Bone marrow (tissue), 2 donors: ENCODE results near the gene ZBTB7B.
"Not testable (repeated sequence)": the region's sequence is repeated elsewhere in the genome, so short reads cannot be mapped to it uniquely, and the experiment has no call there.

ENCODE experiments used
- DNase-seq, 2 donors: peaks; one replicate each; lab custom pipeline; 2025; lab: John Stamatoyannopoulos, UW

Gene ZBTB7B

DNA sequence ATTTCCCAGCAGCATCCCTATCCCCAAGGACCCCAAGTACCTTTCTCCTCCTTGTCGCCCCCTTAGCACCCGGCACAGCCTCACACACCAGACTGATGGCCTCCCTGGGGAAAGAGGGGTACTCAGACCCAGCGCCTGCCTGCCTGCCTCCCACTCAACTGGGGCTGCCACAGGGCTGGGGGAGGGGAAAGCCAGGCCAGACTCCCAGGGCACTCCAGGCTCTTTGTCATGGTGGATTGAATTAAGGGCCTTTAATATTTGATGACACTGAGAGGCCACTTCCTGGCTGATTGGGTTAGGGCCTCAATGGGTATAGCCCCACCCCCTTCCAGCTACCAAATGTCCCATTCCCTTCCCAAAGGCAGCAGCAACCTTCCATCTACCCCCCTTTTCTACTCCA is 33.9 kb upstream of the ZBTB7B start:
- DNase-seq: no peak

DNA sequence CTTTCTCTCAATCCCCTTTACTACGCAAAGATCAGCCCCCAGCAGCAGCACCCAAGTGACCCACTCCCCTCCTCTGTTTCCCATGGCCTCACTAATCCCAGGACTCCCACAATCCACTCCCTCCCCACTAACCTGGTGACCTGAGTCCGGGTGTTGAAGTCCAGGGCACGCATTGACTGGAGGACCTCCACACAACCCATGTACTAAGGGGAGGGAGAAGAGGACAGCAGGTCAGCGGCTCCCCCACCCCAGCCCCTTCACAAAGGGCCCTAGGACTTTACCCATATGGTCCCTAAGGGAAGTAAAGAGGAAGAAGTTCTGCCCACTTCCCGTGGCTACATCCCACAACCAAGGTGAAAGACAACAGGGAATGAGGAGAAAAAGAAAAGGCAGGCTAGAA is 33.4 kb upstream of the ZBTB7B start:
- no peak for DNase-seq

DNA sequence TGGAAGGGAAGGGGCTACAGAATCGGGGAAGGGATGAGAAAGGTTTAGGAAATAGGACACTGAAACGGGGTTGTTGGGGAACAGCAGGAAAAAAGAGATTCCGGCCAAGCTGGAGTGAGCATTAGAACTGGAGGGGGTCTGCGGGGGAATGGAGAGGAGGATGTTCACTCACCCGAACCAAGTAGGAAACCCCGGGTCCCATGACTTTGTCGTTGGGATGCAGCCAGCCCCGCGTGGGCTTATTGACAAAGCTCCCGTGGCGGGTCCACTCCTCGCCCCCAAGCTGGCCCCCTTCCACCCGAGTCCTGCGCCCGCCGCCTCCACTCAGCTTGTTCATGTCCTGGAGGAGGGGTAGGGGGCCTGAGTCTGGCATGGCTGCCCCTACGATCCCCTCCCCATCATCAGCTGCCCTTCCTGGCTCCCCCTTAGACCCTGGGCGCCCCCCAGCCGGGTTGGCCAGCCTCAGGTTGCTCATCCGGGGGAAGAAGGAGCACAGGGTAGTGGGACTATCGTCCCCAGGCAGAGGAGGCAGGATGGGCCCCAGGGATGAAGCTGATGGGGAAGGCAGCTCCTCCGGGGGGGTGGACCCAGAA is 32.6 kb upstream of the ZBTB7B start:
- DNase-seq: no peak

DNA sequence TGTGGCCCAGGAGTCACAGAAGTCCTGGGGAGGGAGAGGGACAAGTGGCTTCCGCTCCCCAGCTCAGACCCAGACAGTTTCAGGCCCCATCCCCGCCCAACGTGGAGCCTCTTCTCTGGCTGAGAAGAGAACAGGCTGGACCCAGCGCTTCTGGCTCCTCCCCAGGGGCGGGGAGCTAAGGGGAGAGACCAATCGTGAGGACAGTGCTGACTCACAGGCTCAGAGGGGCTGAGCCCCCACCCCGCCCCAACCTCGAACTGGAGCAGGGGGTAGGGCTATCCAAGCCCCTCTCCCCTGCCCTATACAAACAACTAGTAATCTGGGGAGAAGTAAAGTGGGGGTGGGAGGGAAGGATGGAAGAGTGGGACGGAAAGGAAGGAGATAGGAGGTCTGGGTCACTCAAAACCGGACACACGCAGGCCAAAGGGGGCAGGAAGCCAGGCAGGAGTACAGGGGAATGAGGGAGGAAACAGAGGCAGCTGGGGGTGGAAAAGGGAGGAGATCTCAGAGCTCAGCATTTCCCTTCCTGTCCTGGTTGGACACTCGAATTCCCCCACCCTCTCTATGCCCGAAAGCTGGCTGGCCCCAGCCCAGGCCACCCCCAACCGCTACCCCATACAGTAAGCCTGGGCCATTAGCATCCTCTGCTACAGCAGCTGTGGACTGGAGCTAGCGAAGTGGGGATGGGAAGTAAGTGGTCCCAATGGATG is 31.8 kb upstream of the ZBTB7B start, which contains the start of gene SHC1:
Gene SHC1, minus strand, starts transcription at position 117 of the 710 bp plus-strand sequence. CDS start 221 bp downstream, outside the sequence.
- peak in 1 of 2 donors; percentile 27 for DNase-seq

DNA sequence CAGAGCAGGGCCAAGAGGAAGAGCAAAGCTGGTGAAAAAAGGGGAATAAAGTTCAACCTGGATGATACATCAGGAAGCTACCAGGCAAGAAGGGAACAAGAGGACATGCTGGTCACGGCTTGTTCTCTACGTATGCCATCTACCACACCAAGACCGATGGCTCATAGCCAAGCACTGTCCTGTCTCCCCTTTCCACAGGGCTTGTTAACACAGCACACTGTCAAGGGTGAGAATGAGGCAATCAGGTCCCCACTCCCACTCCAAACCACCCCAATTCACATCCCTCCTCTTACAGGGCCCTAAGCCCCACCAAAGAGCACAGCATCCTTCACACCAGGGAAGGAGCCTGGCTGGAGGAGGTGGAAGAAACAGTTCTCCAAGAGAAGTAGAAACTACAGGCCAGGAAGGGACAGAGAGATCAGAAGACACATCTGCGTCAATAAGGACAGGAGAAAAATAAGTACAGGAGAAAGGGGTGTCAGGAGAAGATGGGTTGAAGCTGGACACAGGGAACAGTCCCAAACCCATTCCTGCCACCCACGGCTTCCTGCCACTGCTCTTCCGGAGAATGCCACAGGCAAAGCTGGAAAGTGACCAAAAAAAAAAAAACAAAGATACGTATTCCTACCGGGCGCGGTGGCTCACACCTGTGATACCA is 31.1 kb upstream of the ZBTB7B start:
- DNase-seq: no peak

DNA sequence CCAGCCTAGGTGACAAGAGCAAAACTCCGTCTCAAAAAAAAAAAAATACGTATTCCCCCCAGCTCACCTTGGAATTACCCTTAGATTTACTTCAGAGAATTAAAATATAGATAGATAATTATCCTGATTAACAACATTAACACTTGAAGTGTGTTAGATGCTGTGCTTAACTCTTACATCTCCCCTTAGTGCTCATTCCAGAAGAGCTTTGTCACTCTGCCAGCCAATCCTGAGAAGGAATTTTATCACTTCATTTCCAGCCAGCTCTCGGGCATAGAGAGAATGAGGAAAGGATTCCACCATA is 30.4 kb upstream of the ZBTB7B start:
- DNase-seq: no peak

DNA sequence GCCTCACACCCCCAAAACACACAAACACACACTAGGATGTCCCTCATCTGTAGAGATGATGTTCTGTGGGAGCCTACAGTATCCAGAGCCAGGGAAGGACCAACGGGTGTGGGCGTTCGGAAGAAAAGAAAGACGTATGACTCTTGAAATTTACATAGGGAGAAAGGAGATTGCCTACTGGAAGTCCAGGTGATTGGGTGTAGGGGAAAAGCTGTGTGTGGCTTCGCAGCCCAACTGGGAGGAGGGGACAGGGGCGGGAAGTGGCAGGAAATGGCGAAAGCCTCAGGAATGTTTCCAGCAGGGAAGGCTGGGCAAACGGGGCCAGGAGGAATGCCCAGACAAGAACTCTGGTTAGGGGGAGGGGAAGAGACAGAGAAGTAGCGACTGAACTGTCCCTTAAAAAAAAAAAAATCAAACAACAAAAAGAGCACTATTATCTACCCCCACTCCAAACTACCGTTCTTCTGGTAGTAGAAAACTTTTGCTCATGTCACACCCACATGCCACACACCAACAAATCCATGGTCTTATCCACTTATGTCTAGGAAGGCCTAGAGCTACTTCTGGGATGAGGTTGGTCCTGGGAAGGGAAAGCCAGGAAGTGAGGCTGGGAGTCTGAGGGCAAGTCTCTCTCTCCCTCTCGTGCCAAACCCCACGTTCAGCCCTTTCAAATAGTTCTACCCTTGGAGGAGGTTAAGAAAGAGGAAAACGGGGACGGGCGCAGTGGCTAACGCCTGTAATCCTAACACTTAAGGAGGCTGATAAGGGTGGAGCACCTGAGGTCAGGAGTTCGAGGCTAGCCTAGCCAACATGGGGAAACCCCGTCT is 29.9 kb upstream of the ZBTB7B start:
- no peak for DNase-seq

DNA sequence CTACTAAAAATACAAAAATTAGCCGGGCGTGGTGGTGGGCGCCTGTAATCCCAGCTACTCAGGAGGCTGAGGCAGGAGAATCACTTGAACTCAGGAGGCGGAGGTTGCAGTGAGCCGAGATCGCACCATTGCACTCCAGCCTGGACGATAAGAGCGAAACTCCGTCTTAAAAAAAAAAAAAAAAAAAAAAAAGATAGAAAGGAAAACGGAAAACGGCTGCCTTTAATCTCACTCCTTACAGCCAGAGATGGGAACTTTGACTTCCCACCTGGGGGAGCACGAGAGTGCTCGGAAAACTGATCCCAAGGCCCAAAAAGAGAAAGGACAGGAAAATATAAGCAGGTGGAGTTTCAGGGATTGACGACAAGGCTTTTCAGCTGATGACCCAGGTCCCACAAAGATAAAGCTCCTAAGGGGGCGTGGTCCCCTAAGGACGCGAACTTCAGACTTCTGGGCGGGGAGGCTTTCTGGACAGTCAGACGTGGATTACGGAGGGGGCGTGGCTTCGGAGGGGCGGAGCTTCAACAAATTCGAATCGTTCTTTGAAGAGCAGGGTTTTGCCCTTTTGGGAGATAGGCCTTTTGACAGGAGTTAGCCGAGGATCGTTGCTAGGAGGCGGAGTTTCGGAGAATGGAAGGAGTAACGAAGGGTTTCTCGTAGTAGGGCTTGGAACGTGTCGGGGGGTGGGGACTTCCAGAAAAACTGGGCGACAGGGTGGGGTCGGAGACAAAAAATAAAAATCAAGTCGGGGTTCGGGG is 29.1 kb upstream of the ZBTB7B start:
- DNase-seq: peak; percentile 87 to 89

DNA sequence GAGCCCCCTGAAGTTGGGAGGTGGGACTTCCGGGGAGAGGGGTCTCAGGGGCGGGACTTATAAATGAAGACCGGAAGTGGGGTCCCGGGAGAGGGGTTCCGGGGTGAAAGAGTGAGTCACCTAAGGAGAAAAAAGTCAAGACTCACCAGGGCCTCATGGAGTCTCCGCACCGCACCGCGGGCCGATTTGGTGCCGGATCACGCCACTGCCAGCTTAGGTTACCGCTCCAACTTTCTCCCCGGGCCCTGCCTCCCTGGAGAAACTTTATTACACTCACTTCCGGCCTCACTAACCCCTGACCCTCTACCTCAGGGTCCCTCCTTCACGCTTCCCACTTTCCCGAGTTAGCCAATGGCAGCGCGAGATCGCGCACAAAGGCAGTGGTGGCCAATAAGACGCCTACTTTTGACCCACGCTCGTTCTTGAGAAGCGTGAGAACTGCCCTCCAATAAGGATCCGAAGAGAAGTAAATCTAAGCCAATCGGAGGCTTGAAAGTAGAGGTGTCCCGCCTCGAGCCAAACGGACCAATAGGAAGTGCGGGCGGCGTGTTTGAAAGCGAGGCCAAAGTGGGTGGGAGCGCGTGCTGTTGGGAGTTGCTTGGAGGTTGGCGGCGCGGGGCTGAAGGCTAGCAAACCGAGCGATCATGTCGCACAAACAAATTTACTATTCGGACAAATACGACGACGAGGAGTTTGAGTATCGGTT is 28.3 kb upstream of the ZBTB7B start, which contains the start of gene CKS1B:
Gene CKS1B, plus strand, starts transcription at position 580 of the 706 bp plus-strand sequence. Its CDS starts 65 bp downstream, at position 645.
- peak; percentile 97 to 100 for DNase-seq

DNA sequence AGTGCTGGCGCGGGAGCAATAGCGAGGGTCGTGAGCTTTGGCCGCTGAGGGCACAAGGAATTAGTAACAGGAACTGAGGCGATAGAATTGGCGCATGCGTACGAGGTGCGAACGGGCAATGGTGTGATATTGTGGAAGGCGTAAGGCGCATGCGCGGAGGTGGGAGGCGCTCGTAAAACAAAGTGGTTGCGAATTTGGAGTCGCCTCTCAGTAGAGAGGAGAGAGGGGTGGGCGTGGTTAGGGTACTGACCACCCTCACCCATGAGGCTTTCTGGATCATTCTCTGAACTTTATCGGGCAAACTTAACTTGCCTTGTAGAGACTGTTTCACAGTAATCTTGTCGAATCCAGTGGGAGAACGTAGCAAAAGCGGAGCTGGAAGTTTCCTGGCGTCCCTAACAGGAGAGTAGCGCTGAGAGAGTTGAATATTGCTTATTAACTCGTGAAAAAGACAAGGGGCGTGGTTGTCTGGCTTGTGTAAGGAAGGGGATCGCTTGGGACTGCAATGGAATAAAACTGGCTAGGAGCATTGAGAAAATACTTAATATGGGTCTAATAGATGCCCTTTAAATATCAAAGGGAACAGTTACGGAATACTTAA is 27.7 kb upstream of the ZBTB7B start:
- peak in 1 of 2 donors; percentile 96 for DNase-seq

DNA sequence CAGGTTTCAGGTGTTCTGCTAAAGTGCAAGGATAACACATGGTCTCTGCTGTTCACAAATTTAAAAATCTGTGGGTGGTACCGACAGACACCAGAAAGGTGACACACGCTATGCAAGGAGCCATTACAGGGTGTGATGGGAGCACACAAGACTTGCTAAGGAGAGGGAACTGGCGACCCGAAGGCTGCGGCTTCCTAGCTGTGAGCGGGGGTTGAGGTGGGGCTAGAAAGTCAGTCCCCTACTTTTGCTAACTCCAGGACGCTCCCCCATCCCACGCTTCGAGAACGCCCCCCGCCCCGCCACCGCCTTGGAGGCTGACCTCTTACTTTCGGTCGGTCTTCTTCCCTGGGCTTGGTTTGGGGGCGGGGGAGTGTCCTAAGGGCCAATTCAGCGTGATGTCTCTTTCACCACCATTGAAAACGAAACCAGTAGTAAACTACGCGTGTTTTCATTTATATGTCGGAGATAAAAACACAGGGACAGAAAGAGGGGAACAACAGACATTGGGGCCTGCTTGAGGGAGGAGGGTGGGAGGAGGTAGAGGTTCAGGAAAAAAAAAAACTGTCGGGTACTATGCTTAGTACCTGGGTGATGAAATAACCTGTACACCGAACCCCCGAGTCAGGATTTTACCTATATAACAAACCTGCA is 27.1 kb upstream of the ZBTB7B start:
- DNase-seq: peak; percentile 34 to 41

DNA sequence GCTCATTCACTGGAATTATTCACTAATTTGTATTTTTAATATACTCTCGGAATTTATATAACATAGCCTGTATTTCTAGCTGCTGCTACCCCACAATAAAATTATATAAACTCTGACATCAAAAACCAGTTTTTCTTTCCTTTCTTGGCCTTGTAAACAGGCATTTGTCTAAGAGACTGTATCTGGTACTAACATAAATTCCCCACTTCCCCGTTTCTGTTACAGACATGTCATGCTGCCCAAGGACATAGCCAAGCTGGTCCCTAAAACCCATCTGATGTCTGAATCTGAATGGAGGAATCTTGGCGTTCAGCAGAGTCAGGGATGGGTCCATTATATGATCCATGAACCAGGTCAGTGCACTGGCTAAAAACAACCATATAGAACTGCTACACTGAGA is 24.8 kb upstream of the ZBTB7B start:
- DNase-seq: not testable (repeated sequence)

DNA sequence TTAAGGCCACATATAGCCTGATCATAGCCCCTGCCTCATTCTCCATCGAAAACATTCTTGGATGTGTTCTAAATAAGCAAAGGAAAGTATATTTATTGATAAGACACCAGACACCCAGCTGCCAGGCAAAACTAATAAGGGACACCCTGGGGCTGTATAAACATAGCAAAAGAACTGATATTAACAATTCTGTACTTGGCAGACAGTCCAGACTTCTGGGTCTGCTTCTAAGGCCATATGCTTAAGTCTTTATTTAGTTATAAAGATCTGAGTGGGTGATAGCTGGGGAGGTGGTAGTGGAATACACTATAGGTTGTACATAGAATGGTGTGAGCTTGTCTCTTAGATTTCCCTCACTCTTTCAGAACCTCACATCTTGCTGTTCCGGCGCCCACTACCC is 24.2 kb upstream of the ZBTB7B start:
- no peak for DNase-seq

DNA sequence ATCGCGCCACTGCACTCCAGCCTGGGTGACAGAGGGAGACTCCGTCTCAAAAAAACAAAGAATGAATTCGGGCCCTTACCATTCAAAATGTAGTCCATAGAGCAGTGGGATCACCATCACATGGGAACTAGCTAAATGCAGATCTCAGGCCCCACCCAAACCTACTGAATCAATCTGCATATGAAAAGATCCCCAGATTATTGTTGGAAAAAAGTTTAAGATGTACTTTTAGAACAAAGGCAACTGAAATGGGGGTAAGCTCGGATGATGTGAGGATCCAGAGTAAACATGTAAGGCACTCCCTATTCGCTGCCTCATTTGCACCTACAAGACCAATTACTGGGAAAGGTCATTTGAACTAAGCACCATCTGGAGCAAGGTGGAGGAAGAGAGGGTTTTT is 20.3 kb upstream of the ZBTB7B start:
- no peak for DNase-seq

DNA sequence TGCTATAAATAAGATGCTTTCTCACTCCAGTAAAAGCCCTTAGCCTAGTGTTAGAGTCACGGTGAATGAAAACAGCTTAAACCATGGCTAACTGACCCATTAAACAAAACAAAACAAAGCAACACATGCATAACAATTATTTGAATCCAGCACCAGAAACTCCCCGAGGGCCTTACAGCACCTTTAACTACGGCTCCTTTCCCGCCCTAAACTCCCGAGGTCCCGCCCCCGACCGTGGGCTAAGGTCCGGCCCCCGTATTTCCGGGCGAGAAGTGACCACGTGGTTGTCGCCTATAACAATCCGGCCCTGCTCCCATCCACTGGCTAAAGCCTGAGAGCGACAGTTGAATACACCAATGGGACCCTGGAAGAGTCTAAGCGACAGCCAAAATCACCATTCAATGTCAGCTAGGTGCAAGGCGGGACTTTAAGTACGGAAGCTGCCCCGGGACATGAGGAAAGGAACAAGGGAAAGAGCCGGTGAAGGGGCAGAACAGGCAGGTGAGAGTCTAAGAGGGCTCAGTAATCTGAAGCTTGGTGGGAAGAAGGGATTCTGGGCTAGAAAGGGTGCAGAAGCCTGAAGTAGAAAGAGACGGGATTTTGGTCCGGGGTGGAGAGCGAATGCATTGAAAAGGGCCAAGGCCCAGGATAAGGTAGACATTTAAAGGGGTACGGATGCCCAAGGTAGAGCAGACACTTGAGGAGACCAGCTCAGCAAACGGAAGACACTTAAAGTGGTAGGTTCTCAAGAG is 19.5 kb upstream of the ZBTB7B start, which contains the start of gene FLAD1:
Gene FLAD1, plus strand, starts transcription at position 448 of the 752 bp plus-strand sequence. CDS start 351 bp downstream, outside the sequence.
- DNase-seq: peak; percentile 66 to 99

DNA sequence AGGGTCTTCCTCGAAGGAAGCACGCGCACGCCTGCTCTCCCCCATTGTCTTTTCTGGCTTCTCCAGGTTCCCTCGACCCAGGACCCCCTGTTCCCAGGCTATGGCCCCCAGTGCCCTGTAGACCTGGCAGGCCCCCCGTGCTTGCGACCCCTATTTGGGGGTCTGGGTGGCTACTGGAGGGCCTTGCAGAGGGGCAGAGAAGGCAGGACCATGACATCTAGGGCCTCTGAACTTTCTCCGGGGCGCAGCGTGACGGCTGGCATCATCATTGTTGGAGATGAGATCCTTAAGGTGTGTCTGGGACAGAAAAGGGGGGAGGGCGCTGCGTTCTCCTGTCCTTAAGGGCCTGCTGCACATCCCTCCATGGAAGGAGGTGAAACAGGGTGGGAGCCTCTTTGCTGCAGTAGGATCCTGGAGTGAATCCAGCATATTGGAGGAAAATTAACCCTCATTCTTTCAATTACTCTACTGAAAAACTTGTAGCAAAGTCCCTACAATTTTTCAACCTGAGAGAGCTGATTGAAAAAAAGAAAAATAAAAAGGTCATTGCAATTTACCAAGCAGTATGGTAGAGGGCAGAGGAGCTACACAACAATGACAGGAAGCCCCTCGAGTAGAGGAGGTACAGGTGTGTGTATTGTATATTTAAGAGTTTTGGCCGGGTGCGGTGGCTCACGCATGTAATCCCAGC is 18.7 kb upstream of the ZBTB7B start:
- no peak for DNase-seq

DNA sequence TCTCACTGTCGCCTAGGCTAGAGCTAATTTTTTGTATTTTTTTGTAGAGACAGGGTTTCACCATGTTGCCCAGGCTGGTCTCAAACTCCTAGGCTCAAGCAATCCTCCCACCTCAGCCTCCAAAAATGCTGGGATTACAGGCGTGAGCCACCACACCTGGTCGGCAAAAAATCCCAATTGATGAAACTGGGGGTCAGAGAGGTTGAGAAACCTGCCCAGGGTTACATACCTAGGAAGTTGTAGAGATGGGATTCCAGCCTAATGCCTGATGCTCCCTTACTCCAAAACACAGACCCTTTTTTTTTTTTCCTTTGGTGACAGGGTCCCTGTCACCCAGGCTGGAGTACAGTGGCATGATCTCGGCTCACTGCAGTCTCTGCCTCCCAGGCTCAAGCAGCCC is 15.9 kb upstream of the ZBTB7B start:
- DNase-seq: not testable (repeated sequence)

DNA sequence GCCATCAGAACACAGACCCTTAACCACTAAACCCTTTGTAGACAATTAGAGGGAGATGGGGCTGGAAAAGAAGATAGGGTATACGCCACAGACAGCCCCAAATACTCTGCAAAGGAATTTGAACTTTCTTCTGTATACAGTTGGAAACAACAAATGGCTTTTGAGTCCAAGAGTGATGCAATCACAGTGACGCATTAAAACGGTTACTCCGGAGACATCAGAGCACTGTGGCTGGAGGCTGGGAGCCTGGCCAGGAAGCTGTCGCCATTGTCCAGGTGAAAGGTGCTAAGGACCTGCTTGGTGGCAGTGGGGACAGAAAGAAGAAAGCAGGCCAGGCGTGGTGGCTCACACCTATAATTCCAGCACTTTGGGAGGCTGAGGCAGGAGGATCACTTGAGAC is 15.3 kb upstream of the ZBTB7B start:
- DNase-seq: no peak
